ENCODE data around the gene PDSS2.
"Not testable (repeated sequence)": the region's sequence is repeated elsewhere in the genome, so short reads cannot be mapped to it uniquely, and the experiment has no call there.

DNA sequence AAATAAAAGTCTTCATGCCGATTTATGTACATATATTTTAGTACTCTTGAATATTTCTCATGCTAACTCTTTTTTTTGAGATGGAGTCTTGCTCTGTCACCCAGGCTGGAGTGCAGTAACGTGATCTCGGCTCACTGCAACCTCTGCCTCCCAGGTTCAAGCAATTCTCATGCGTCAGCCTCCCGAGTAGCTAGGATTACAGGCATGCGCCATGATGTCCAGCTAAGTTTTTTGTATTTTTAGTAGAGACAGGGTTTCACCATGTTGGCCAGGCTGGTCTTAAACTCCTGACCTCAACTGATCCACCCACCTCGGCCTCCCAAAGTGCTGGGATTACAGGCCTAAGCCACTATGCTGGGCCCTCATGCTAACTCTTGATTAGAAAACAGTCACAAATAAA, 179.4 kb downstream of the PDSS2 start:
- not testable (repeated sequence) for TF ChIP-seq CTCF (optimal IDR thresholded peaks at IDR 0.05 in 1 of 3, IDR thresholded peaks at IDR 0.05 in 1 of 3, conservative IDR thresholded peaks at IDR 0.05 in 1 of 3; ENCODE audit: extremely low read depth in 1 of 3, insufficient read depth in 2 of 3, low read length in 3 of 3); EZH2 (IDR thresholded peaks at IDR 0.05; ENCODE audit: low read length)

Data from keratinocyte (primary cell).